ENCODE data around the gene ADGRA3.
"Not testable (repeated sequence)": the region's sequence is repeated elsewhere in the genome, so short reads cannot be mapped to it uniquely, and the experiment has no call there.

The ADGRA3 gene

GRCh38 chr4:22480675-22481327, 35.1 kb downstream of the ADGRA3 start:
- DNase-seq (ENCODE audit: low spot score), result no peak

- DNase-seq (ENCODE audit: low spot score), result no peak
These were observed 37.4 kb downstream of the ADGRA3 start for GRCh38 chr4:22478426-22478825.

GRCh38 chr4:22477813-22478182, 38.1 kb downstream of the ADGRA3 start:
- no peak for DNase-seq (ENCODE audit: low spot score)

- DNase-seq (ENCODE audit: low spot score), result no peak
These were observed 38.6 kb downstream of the ADGRA3 start for GRCh38 chr4:22477136-22477812.

- DNase-seq (ENCODE audit: low spot score), result no peak
These were observed 39.9 kb downstream of the ADGRA3 start for GRCh38 chr4:22476011-22476410.

GRCh38 chr4:22475311-22475646, 40.6 kb downstream of the ADGRA3 start:
- not testable (repeated sequence) for DNase-seq (ENCODE audit: low spot score)

DNA sequence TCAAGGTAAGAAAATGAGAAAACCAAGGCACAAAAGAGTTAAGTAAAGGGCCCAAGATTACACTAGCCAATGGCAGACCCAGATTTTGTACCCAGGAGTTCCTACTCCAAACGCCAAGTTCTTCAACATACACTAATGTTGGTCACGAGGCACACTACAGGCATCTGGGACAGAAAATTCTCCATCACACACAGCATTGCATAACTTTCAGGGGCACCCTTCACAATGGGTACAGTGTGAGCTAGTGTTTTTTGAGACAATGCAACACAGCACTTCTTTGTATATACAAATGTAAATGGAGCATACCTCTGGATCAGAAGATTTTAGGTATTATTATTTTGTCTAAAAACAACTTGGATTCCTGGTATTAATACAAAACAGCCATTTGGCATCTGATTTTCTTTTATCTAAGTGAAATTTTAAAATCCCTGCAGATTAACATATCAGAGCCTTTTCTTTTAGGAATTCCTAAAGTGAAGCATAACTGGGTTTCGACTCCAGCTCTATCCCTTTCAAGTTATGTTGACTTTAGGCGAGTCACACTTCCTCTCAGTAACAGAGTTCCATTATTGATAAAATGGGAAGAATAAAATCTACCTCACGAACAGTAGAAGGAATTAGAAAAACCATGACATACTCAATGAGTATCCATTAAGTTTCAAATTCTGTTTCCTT, 41.1 kb downstream of the ADGRA3 start:
- no peak for DNase-seq (ENCODE audit: low spot score)

DNA sequence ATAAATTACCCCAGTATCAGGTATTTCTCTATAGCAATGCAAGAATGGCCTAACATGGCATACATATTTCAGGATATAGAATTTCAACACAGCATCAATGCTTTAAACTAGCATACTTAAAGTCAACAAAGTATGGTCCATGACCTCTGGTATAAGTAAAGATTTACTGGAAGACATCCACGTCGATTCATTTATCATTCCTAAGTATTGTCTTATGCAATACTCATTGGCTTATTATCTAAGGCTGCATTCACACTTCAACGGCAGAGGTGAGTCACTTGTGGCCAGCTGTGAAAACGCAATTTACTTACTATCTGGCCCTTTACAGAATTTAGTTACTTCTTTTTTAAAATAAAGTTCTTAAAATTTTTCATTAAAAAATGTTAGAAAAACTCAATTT, 42.6 kb downstream of the ADGRA3 start:
- no peak for DNase-seq (ENCODE audit: low spot score)

- no peak for DNase-seq (ENCODE audit: low spot score)
These were observed 43.8 kb downstream of the ADGRA3 start for GRCh38 chr4:22471999-22472461.

- no peak for DNase-seq (ENCODE audit: low spot score)
These were observed 44.4 kb downstream of the ADGRA3 start for GRCh38 chr4:22471419-22471818.

DNA sequence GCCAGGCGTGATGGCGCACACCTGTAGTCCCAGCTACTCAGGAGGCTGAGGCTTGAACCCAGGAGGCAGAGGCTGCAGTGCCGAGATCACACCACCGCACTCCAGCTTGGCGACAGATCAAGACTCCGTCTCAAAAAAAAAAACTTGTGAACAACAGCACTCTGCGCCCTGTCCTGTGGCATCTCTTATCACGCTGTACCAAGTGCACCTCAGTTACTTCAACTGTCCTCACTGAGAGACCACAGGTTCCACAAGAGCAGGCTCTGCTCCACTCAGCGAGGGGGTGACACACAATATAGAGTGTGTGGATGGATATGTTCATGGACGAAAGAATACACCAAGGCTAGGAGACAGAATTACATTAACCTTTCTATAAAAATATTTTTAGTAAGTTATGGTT, 49.3 kb downstream of the ADGRA3 start:
- DNase-seq (ENCODE audit: low spot score), result no peak

DNA sequence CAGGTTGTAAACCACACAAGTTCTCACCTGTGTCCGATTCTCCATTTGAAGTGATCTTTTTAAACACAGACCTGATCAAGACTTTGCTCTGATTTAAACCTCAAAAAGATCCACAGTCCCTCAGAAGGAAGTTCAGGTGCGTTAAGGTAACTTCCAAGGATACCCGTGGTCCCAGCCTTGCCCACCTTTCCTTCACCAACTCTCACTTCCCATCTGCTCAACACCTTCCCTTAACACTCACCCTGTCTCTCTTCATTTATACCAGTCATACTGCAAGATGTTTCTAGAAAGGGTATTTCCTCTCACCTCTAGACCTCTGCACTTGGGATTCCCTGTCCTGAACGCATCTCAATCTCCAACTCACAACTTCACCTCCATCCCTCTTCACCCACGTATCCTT, 49.9 kb downstream of the ADGRA3 start:
- DNase-seq (ENCODE audit: low spot score), result no peak

DNA sequence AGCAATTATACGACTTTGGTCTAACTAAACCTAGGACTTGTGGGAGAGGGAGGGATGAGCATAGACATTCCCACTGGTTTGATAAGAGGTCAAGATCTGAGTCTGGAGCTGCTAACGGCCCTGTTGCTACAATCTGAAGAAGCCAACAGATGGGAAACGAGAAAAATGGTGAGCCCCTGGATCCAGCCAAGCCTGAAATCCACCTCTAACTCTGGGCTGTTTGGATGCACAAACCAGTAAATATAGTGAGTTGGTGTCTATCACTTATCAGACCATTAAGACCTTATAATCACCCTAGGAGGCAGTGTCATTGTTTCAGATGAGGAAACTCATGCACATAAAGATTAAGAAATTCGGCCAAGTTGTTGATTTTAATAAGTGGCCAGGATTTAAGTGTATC, 50.5 kb downstream of the ADGRA3 start:
- DNase-seq (ENCODE audit: low spot score), result no peak

GRCh38 chr4:22463179-22463578, 52.7 kb downstream of the ADGRA3 start:
- DNase-seq (ENCODE audit: low spot score), result no peak

DNA sequence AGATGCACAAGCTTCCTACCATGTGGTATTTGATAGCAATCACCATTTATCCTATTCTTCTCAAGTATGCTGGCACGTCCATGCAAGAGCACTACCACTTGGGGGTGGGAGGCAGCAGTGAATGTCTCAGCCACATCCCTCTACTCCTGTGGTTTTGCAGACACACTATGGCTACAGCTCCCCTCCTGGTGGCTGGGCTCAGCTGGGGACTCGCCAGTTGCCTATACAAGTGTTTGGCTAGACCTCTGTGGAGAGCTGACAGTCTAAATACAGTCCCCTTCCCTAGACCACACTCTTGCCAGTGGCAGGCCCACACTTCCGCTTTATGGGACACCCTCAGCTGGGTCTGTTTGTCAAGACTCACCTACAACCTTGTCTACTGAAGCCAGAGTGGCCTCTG, 53.2 kb downstream of the ADGRA3 start:
- no peak for DNase-seq (ENCODE audit: low spot score)

DNA sequence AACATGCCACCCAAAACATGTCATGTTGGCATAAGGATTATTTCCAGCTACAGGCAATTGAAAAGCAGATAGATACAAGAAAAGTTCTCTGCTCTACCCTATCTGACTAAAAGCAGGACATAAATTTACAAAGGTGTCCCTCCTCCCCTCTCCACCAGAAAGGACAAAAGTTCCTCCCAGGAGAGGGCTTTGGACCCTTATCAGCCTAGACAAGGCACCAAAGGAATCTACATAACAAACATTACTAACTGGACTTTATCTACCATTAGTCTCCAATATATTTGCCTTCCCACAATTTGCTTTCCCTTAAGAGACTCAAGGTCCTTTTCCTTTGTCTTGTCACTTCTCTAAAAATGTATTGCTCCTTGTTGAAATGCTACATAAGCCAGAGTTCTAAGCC, 55.6 kb downstream of the ADGRA3 start:
- DNase-seq (ENCODE audit: low spot score), result no peak

DNA sequence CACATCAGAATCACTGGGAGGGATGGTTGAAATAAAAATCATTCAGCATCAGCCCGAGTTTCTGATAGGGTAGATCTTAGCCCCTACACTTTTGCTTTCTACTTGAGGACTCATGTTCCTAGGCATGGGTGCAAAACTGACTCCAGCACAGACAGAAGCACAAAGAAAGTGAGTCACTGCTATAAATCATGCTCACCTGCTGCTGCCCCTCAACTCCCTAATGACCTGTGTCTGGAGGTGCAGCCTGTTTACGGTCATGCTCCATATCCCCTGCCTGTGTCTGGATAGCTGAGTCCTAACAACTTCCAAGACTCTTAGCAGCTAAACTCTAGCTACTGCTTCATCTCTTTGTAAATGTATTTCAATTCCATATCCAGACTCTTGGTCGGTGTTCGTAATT, 57.8 kb downstream of the ADGRA3 start:
- DNase-seq (ENCODE audit: low spot score), result no peak

- no peak for DNase-seq (ENCODE audit: low spot score)
These were observed 58.5 kb downstream of the ADGRA3 start for GRCh38 chr4:22457348-22457747.

DNA sequence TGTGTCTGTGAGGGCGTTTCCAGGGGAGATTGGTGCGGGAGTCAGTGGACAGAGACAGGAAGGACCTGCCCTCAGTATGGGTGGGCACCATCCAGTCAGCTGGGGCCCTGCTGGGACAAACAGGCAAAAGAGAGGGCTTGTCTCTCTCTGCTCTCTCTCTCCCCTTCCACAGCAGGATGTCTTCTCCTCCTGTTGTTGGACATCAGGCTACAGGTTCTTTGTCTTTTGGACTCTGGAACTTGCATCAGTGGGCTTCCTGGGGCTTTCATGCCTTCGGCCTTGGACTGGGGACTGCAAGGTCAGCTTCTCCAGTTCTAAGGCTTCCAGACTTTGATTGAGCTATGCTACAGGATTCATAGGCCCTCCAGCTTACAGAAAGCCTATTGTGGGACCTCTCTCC, 59.6 kb downstream of the ADGRA3 start:
- no peak for DNase-seq (ENCODE audit: low spot score)

GRCh38 chr4:22454955-22455354, 60.9 kb downstream of the ADGRA3 start:
- DNase-seq (ENCODE audit: low spot score), result no peak

GRCh38 chr4:22454216-22454838, 61.5 kb downstream of the ADGRA3 start:
- DNase-seq (ENCODE audit: low spot score), result no peak

- no peak for DNase-seq (ENCODE audit: low spot score)
These were observed 71.1 kb downstream of the ADGRA3 start for GRCh38 chr4:22444813-22445212.

DNA sequence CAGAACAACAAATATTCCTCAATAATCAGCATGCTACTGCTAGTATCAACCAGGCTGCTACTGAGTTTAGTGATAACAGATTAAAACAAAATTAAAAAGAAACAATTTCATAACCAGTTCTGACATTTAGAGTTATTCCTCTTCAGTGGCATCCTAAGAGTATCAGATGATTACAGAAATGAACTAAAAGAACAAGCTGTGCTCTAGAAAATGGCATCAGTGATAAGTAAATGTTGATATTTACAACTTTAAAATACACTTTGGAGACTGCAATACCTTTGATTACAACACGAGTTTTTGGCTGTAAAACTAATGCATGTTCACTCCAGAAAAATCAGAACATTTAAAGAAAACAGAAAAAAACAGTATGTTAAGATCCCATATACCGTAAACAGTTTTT, 72.9 kb downstream of the ADGRA3 start:
- DNase-seq (ENCODE audit: low spot score), result no peak

All from left forelimb (tissue), 1 donor.